ENCODE data around the gene ZNF683. TPM values are rescaled to one million over a fixed set of nuclear protein-coding genes. Genes with fewer than 3 reads are reported as not detected.
A peak's percentile ranks its signal among the peaks of the same experiment; 100 is the strongest.

Gene ZNF683
- total and polyA plus RNA-seq, 9 of the 15 experiments (the other 6 are each of a cell fraction or from before 2014, with no cell fraction given), result not detected

DNA sequence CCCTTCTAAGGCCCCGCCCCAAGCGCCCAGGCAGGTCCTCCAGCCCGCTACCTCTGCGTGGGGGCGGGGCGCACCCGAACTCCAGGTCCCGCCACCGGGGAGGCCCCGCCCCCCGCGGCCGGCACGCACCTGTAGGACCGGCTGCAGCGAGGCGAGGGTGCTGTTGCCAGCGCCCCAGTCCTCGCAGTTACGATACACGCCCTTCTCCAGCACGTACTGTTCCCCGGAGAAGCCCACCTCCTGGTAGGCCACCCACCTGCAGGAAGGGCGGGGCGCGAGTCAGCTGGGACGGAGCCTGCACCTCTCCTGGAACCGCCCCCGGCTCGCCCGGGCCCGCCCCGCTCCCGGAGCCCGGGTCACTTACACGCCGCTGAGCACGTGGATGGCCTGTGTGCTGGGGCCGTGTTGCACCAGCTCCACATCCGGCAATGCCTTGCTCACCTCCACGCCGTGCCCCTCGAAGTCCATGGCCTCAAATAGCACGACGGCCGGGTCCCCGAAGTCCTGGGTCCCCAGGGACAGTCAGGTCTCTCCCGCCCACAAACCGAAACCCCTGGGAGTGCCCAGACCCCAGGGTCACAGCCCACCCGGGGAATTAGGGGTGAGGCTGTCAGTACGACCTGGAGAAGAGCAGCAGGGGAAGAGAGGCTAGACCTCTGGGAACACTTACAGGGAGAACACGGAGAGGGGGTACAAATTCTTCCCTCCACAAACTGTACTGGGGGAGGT lies 35.9 kb downstream of the ZNF683 start (continued):
- TF ChIP-seq, protein P1, sequence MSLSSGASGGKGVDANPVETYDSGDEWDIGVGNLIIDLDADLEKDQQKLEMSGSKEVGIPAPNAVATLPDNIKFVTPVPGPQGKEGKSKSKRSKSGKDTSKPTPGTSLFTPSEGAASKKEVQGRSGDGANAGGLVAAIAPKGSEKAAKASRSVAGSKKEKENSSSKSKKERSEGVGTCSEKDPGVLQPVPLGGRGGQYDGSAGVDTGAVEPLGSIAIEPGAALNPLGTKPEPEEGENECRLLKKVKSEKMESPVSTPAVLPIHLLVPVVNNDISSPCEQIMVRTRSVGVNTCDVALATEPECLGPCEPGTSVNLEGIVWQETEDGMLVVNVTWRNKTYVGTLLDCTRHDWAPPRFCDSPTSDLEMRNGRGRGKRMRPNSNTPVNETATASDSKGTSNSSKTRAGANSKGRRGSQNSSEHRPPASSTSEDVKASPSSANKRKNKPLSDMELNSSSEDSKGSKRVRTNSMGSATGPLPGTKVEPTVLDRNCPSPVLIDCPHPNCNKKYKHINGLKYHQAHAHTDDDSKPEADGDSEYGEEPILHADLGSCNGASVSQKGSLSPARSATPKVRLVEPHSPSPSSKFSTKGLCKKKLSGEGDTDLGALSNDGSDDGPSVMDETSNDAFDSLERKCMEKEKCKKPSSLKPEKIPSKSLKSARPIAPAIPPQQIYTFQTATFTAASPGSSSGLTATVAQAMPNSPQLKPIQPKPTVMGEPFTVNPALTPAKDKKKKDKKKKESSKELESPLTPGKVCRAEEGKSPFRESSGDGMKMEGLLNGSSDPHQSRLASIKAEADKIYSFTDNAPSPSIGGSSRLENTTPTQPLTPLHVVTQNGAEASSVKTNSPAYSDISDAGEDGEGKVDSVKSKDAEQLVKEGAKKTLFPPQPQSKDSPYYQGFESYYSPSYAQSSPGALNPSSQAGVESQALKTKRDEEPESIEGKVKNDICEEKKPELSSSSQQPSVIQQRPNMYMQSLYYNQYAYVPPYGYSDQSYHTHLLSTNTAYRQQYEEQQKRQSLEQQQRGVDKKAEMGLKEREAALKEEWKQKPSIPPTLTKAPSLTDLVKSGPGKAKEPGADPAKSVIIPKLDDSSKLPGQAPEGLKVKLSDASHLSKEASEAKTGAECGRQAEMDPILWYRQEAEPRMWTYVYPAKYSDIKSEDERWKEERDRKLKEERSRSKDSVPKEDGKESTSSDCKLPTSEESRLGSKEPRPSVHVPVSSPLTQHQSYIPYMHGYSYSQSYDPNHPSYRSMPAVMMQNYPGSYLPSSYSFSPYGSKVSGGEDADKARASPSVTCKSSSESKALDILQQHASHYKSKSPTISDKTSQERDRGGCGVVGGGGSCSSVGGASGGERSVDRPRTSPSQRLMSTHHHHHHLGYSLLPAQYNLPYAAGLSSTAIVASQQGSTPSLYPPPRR (CRISPR knock-in tag; IDR thresholded peaks at IDR 0.05; ENCODE audit: borderline replicate concordance), result peak; percentile 96
- peak; percentile 89 for TF ChIP-seq CBFB (CRISPR knock-in tag; IDR thresholded peaks at IDR 0.05)
- no peak for TF ChIP-seq WHSC1 (IDR thresholded peaks at IDR 0.05; ENCODE audit: low read length)
- TF ChIP-seq, protein P2, sequence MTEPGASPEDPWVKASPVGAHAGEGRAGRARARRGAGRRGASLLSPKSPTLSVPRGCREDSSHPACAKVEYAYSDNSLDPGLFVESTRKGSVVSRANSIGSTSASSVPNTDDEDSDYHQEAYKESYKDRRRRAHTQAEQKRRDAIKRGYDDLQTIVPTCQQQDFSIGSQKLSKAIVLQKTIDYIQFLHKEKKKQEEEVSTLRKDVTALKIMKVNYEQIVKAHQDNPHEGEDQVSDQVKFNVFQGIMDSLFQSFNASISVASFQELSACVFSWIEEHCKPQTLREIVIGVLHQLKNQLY (CRISPR knock-in tag; conservative IDR thresholded peaks at IDR 0.05), result peak; percentile 68 to 94; a peak in 3 of 4 replicates
- TF ChIP-seq, protein P3, sequence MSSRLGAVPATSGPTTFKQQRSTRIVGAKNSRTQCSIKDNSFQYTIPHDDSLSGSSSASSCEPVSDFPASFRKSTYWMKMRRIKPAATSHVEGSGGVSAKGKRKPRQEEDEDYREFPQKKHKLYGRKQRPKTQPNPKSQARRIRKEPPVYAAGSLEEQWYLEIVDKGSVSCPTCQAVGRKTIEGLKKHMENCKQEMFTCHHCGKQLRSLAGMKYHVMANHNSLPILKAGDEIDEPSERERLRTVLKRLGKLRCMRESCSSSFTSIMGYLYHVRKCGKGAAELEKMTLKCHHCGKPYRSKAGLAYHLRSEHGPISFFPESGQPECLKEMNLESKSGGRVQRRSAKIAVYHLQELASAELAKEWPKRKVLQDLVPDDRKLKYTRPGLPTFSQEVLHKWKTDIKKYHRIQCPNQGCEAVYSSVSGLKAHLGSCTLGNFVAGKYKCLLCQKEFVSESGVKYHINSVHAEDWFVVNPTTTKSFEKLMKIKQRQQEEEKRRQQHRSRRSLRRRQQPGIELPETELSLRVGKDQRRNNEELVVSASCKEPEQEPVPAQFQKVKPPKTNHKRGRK (tag; IDR thresholded peaks at IDR 0.05), result no peak
- TF ChIP-seq SRSF3 (IDR thresholded peaks at IDR 0.05; ENCODE audit: insufficient read depth, low read length), result no peak; the same call in 1 of the 2 replicates
- TF ChIP-seq, protein P4, sequence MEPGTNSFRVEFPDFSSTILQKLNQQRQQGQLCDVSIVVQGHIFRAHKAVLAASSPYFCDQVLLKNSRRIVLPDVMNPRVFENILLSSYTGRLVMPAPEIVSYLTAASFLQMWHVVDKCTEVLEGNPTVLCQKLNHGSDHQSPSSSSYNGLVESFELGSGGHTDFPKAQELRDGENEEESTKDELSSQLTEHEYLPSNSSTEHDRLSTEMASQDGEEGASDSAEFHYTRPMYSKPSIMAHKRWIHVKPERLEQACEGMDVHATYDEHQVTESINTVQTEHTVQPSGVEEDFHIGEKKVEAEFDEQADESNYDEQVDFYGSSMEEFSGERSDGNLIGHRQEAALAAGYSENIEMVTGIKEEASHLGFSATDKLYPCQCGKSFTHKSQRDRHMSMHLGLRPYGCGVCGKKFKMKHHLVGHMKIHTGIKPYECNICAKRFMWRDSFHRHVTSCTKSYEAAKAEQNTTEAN (CRISPR knock-in tag; IDR thresholded peaks at IDR 0.05), result peak; percentile 94
- TF ChIP-seq, protein P5, sequence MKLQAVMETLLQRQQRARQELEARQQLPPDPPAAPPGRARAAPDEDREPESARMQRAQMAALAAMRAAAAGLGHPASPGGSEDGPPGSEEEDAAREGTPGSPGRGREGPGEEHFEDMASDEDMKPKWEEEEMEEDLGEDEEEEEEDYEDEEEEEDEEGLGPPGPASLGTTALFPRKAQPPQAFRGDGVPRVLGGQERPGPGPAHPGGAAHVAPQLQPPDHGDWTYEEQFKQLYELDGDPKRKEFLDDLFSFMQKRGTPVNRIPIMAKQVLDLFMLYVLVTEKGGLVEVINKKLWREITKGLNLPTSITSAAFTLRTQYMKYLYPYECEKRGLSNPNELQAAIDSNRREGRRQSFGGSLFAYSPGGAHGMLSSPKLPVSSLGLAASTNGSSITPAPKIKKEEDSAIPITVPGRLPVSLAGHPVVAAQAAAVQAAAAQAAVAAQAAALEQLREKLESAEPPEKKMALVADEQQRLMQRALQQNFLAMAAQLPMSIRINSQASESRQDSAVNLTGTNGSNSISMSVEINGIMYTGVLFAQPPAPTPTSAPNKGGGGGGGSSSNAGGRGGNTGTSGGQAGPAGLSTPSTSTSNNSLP (IDR thresholded peaks at IDR 0.05; ENCODE audit: borderline replicate concordance, low read depth, low read length), result no peak
- TF ChIP-seq, protein P6, sequence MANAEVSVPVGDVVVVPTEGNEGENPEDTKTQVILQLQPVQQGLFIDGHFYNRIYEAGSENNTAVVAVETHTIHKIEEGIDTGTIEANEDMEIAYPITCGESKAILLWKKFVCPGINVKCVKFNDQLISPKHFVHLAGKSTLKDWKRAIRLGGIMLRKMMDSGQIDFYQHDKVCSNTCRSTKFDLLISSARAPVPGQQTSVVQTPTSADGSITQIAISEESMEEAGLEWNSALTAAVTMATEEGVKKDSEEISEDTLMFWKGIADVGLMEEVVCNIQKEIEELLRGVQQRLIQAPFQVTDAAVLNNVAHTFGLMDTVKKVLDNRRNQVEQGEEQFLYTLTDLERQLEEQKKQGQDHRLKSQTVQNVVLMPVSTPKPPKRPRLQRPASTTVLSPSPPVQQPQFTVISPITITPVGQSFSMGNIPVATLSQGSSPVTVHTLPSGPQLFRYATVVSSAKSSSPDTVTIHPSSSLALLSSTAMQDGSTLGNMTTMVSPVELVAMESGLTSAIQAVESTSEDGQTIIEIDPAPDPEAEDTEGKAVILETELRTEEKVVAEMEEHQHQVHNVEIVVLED (CRISPR knock-in tag; IDR thresholded peaks at IDR 0.05), result peak; percentile 65
- TF ChIP-seq PYGO2 (tag; IDR thresholded peaks at IDR 0.05), result peak; percentile 89
- TF ChIP-seq MAFK (IDR thresholded peaks at IDR 0.05; ENCODE audit: low read length), result no peak
- TF ChIP-seq, protein P7, sequence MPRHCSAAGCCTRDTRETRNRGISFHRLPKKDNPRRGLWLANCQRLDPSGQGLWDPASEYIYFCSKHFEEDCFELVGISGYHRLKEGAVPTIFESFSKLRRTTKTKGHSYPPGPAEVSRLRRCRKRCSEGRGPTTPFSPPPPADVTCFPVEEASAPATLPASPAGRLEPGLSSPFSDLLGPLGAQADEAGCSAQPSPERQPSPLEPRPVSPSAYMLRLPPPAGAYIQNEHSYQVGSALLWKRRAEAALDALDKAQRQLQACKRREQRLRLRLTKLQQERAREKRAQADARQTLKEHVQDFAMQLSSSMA (CRISPR knock-in tag; IDR thresholded peaks at IDR 0.05), result peak; percentile 82; the same call in 1 of the 2 replicates
- no peak for TF ChIP-seq GABPB2 (CRISPR knock-in tag; conservative IDR thresholded peaks at IDR 0.05)
